GM13976 (cell line): ENCODE data around the gene SLC40A1.
"Not testable (repeated sequence)": the region's sequence is repeated elsewhere in the genome, so short reads cannot be mapped to it uniquely, and the experiment has no call there.

Source experiments
- DNase-seq: peaks from one replicate; pipeline ENCODE4 v3.0.0; 2012; ENCODE audit warnings: low spot score
- CTCF ChIP-seq: IDR thresholded peaks from 2 replicates; pipeline ENCODE4 v1.5.1; 2012; ENCODE audit warnings: borderline replicate concordance, mild to moderate bottlenecking; ENCODE audit not compliant: insufficient read depth; ENCODE audit errors: extremely low read depth, missing control alignments, control extremely low read depth
- in situ Hi-C: fragments of 300-500 bp; cut with MboI; formaldehyde crosslinking; loops from one replicate; pipeline ENCODE4 v1.12.0; 2022; ENCODE audit warnings: low sequenced_read_pairs, mixed read lengths, inconsistent platforms; ENCODE audit not compliant: unreplicated experiment

SLC40A1 gene

GRCh38 chr2:189613077-189613636 is 32.6 kb upstream of the SLC40A1 start:
- DNase-seq = no peak
- no peak for TF ChIP-seq CTCF
- in situ Hi-C loops = no loop called here

GRCh38 chr2:189610700-189611099 is 30.1 kb upstream of the SLC40A1 start:
- TF ChIP-seq CTCF = no peak
- in situ Hi-C loops = no loop called here

GRCh38 chr2:189609853-189610252 is 29.3 kb upstream of the SLC40A1 start:
- in situ Hi-C loops = no loop called here
- TF ChIP-seq CTCF = no peak
- no peak for DNase-seq

More at GRCh38 chr2:189610700-189611099, 30.1 kb upstream of the SLC40A1 start:
- no peak for DNase-seq

GRCh38 chr2:189609423-189609816 is 28.8 kb upstream of the SLC40A1 start:
- in situ Hi-C loops = no loop called here
- no peak for TF ChIP-seq CTCF
- DNase-seq = no peak

GRCh38 chr2:189608795-189609422 is 28.3 kb upstream of the SLC40A1 start:
- TF ChIP-seq CTCF = no peak
- DNase-seq = no peak
- in situ Hi-C loops = no loop called here

- in situ Hi-C loops = no loop called here
- TF ChIP-seq CTCF = no peak
- no peak for DNase-seq
Measured at GRCh38 chr2:189608170-189608569, 27.6 kb upstream of the SLC40A1 start.

GRCh38 chr2:189602233-189602632 is 21.6 kb upstream of the SLC40A1 start:
- TF ChIP-seq CTCF = no peak
- no peak for DNase-seq
- in situ Hi-C loops = no loop called here

- DNase-seq, in situ Hi-C loops: not testable (repeated sequence)
Measured at GRCh38 chr2:189601652-189602051, 21.1 kb upstream of the SLC40A1 start.
